Endothelial cell of umbilical vein (primary cell): ENCODE data around the gene DGKH. TPM values are rescaled to one million over a fixed set of nuclear protein-coding genes. Genes with fewer than 3 reads are reported as not detected.

Experiments
- BruUV-seq: library from RNA; stranded (reverse); fragments of 400-500 nt; replicated peaks from 2 replicates; lab custom pipeline; 2021; lab: Mats Ljungman, UMichigan
- CTCF ChIA-PET: fragments of 300-600, 350-600 bp; sonication (Branson Sonifier 250); formaldehyde crosslinking; loops from one replicate; lab custom pipeline; 2021; ENCODE audit warnings: antibody characterized with exemption, inconsistent platforms; lab: Charles Lee
- POLR2A ChIA-PET: fragments of 300-600, 350-600 bp; sonication (Branson Sonifier 250); formaldehyde crosslinking; loops from one replicate; lab custom pipeline; 2021; ENCODE audit warnings: antibody characterized with exemption, inconsistent platforms; lab: Charles Lee
- DNase-seq: peaks from one replicate; pipeline ENCODE4 v3.0.0-alpha.2; 2011; ENCODE audit warnings: low read depth, low spot score
- FAIRE-seq: peaks from 2 replicates; lab custom pipeline; 2011; peaks lifted over from hg19 to GRCh38; lab: Jason Lieb, UNC
- H2AFZ ChIP-seq: 2 replicates; pipeline ENCODE4 v1.6.0; 2012; ENCODE audit warnings: low read depth, low read length, control low read depth, inconsistent platforms
- H3K27ac ChIP-seq: 2 replicates; pipeline ENCODE4 v1.5.1; 2011; ENCODE audit warnings: low read depth, mild to moderate bottlenecking, control low read depth, low read length, moderate library complexity; ENCODE audit not compliant: insufficient read depth
- H3K27me3 ChIP-seq, 2 experiments: 2 replicates each; pipeline versions ENCODE4 v1.6.0 to v1.6.1; 2011; ENCODE audit warnings: low read length in 2 of 2, mixed read lengths in 1 of 2; ENCODE audit not compliant: control insufficient read depth in 2 of 2, insufficient read depth in 2 of 2
- H3K36me3 ChIP-seq, 2 experiments: 2 replicates in 1 of 2; 3 replicates in 1 of 2; pipeline ENCODE4 v1.5.1; 2011; ENCODE audit warnings: low read length in 2 of 2, mild to moderate bottlenecking in 1 of 2, moderate library complexity in 1 of 2; ENCODE audit not compliant: control insufficient read depth in 2 of 2, insufficient read depth in 2 of 2; ENCODE audit errors: extremely low read depth in 1 of 2
- H3K4me1 ChIP-seq: 3 replicates; pipeline ENCODE4 v1.5.1; 2011; ENCODE audit warnings: mild to moderate bottlenecking, low read length; ENCODE audit not compliant: control insufficient read depth, insufficient read depth; ENCODE audit errors: extremely low read depth
- H3K4me2 ChIP-seq: 2 replicates; pipeline ENCODE4 v1.6.1; 2011; ENCODE audit warnings: low read length, control low read depth, mixed read lengths; ENCODE audit not compliant: insufficient read depth
- H3K4me3 ChIP-seq, 3 experiments: fragments of 200-600 bp in 1 of 3; sonication (generic), shearing (Covaris generic) in 1 of 3; replicated peaks in 1 of 3; 2 replicates each; pipeline ENCODE4 v1.5.1; 2011 to 2016; ENCODE audit warnings: control low read depth in 3 of 3, low read length in 3 of 3, mild to moderate bottlenecking in 2 of 3, inconsistent platforms in 1 of 3, low read depth in 1 of 3, moderate library complexity in 1 of 3; ENCODE audit not compliant: insufficient read depth in 1 of 3
- H3K79me2 ChIP-seq: 2 replicates; pipeline ENCODE4 v1.6.0; 2012; ENCODE audit warnings: low read length, inconsistent platforms; ENCODE audit not compliant: control insufficient read depth, insufficient read depth
- H3K9ac ChIP-seq: replicated peaks from 2 replicates; pipeline ENCODE3; 2011; ENCODE audit warnings: low read length, control low read depth; ENCODE audit not compliant: insufficient read depth; ENCODE audit errors: extremely low read depth
- H3K9me1 ChIP-seq: replicated peaks from 3 replicates; pipeline ENCODE4 v1.6.0; 2011; ENCODE audit warnings: mild to moderate bottlenecking, low read length; ENCODE audit not compliant: control insufficient read depth, insufficient read depth; ENCODE audit errors: extremely low read depth
- H3K9me3 ChIP-seq: replicated peaks from 2 replicates; pipeline ENCODE4 v1.5.1; 2012; ENCODE audit warnings: low read length, inconsistent platforms; ENCODE audit not compliant: control insufficient read depth, insufficient read depth
- H4K20me1 ChIP-seq: replicated peaks from 2 replicates; pipeline ENCODE3; 2011; ENCODE audit warnings: mild to moderate bottlenecking, low read length; ENCODE audit not compliant: control insufficient read depth, insufficient read depth; ENCODE audit errors: extremely low read depth
- CTCF ChIP-seq, 2 donors: IDR thresholded peaks; 1 replicate in 1 of 2; 2 replicates in 1 of 2; pipeline ENCODE4 v1.5.1; 2011; ENCODE audit warnings: low read length in 2 of 2, mild to moderate bottlenecking in 2 of 2, moderate library complexity in 2 of 2, control low read depth in 1 of 2, inconsistent platforms in 1 of 2, low read depth in 1 of 2; ENCODE audit not compliant: insufficient read depth in 1 of 2; ENCODE audit errors: extremely low read depth in 1 of 2
- EZH2 ChIP-seq: IDR thresholded peaks from 2 replicates; pipeline ENCODE4 v1.6.1; 2012; ENCODE audit warnings: borderline replicate concordance, low read depth, mild to moderate bottlenecking, moderate library complexity, low read length, inconsistent platforms; ENCODE audit not compliant: severe bottlenecking
- FOS ChIP-seq: IDR thresholded peaks from 2 replicates; pipeline ENCODE4 v1.6.1; 2011; ENCODE audit warnings: mild to moderate bottlenecking, low read length, moderate library complexity, borderline replicate concordance; ENCODE audit not compliant: insufficient read depth
- GATA2 ChIP-seq: IDR thresholded peaks from 2 replicates; pipeline ENCODE4 v1.7.0; 2011; ENCODE audit warnings: low read depth, mild to moderate bottlenecking, moderate library complexity, mixed read lengths, low read length; ENCODE audit not compliant: insufficient read length, insufficient read depth
- JUN ChIP-seq: IDR thresholded peaks from 2 replicates; pipeline ENCODE4 v1.6.1; 2011; ENCODE audit warnings: borderline replicate concordance, low read depth; ENCODE audit not compliant: insufficient read length, insufficient read depth
- MAX ChIP-seq: IDR thresholded peaks from 2 replicates; pipeline ENCODE4 v1.6.1; 2011; ENCODE audit not compliant: insufficient read depth, insufficient read length
- MYC ChIP-seq: IDR thresholded peaks from one replicate; pipeline ENCODE4 v1.6.1; 2011; ENCODE audit warnings: mild to moderate bottlenecking, low read depth, low read length
- POLR2A ChIP-seq: IDR thresholded peaks from 2 replicates; pipeline ENCODE4 v1.6.1; 2012; ENCODE audit warnings: low read depth, mild to moderate bottlenecking, control low read depth, low read length
- POLR2AphosphoS5 ChIP-seq: IDR thresholded peaks from 2 replicates; pipeline ENCODE4 v1.6.1; 2012; ENCODE audit warnings: low read depth, mild to moderate bottlenecking, control low read depth, low read length, moderate library complexity; ENCODE audit not compliant: insufficient read depth
- dilution Hi-C: fragments of 300-500 bp; cut with MboI; formaldehyde crosslinking; loops from one replicate; pipeline ENCODE4 v1.15.0; 2019; ENCODE audit warnings: low sequenced_read_pairs; ENCODE audit not compliant: extremely low pct_ligation_motif_present
- intact Hi-C: fragments of 100-400 bp; cut with micrococcal nuclease; formaldehyde crosslinking; loops from one replicate; pipeline ENCODE4 v1.10.0; 2022
- polyA plus RNA-seq, 4 experiments: library from polyadenylated mRNA; depleted of rRNA in 3 of 4; stranded (reverse) in 3 of 4; unstranded in 1 of 4; fragments of >200 nt; gene quantifications; 2 replicates each; pipeline versions ENCODE4 v1.2.1 to v1.2.3, GENCODE V29; 2011 to 2012; ENCODE audit warnings: missing spikeins in 1 of 4
- total RNA-seq: library from RNA; stranded (reverse); gene quantifications from 2 replicates; pipeline ENCODE4 v1.2.3, GENCODE V29; 2021

Gene DGKH
- total and polyA plus RNA-seq, 2 donors (not counting 3 experiments of a cell fraction or from before 2014, with no cell fraction given): 4.1 to 30.1 TPM

GRCh38 chr13:42054798-42055499 lies 6.5 kb downstream of the DGKH start:
- no peak overlapping the region for H3K9ac ChIP-seq
- H3K36me3 ChIP-seq: peaks cover 1 to 4% of the 10 kb centered on the region in 2 experiments
- ChIA-PET POLR2A (no interaction called here), CTCF (interaction anchor here (1.0 to 1.3 kb wide), 3 partner anchors 8 to 387 kb away, joined by 3 to 4 read pairs (median 3); no protein-coding TSS in a partner anchor)
- no peaks in the 10 kb centered on the region for H3K9me3 ChIP-seq
- H4K20me1 ChIP-seq: peaks cover 2% of the 10 kb centered on the region
- intact Hi-C loops: no loop called here
- H3K27ac ChIP-seq: no peak overlapping the region
- TF ChIP-seq FOS: no peak
- TF ChIP-seq EZH2: no peak
- TF ChIP-seq CTCF (IDR thresholded peaks at IDR 0.05; ENCODE audit: extremely low read depth in 1 of 2, insufficient read depth in 1 of 2, low read depth in 1 of 2, low read length in 2 of 2): no peak
- TF ChIP-seq MAX: no peak
- TF ChIP-seq POLR2A: no peak
- TF ChIP-seq GATA2: no peak
- no peak for TF ChIP-seq POLR2AphosphoS5
- TF ChIP-seq MYC: no peak
- no peak for TF ChIP-seq JUN
- H3K4me2 ChIP-seq: no peak overlapping the region
- H3K4me1 ChIP-seq: no peaks in the 10 kb centered on the region
- H3K4me3 ChIP-seq: no peak overlapping the region
- dilution Hi-C loops: no loop called here
- DNase-seq: no peak
- H3K9me1 ChIP-seq: no peaks in the 10 kb centered on the region
- no peak for FAIRE-seq
- H2AFZ ChIP-seq: no peak overlapping the region
- H3K27me3 ChIP-seq: no peaks in the 10 kb centered on the region
- no TSS peak for BruUV-seq
- H3K79me2 ChIP-seq: peaks cover 59% of the 10 kb centered on the region
